Measurements from ENCODE around the gene FAM174C.

Gene FAM174C

GRCh38 chr19:1269065-1269477, 6.3 kb upstream of the FAM174C start, which contains the start of gene CIRBP:
Gene CIRBP, plus strand, starts transcription at chr19:1269332. Its CDS starts 1,602 bp downstream, at chr19:1270934.
- Histone ChIP-seq H3K27ac (peak within 1 kb of the TSS; percentile 90), H3K79me2 (peaks cover 33% of the 10 kb centered on the region), H3K27me3 (ENCODE audit: control insufficient read depth, insufficient read depth, low read length) (no peaks in the 10 kb centered on the region), H2AFZ (peak within 1 kb of the TSS; percentile 40), H3K4me1 (peaks cover 45% of the 10 kb centered on the region), H3K4me3 (ENCODE audit: low read depth, low read length) (peak within 1 kb of the TSS; percentile 96), H3K9ac (peak within 1 kb of the TSS; percentile 32), H3K4me2 (ENCODE audit: low read length) (peak within 1 kb of the TSS; percentile 99), H3K9me3 (ENCODE audit: control insufficient read depth, low read length) (no peaks in the 10 kb centered on the region), H3K36me3 (ENCODE audit: control insufficient read depth, insufficient read depth, low read length) (no peaks in the 10 kb centered on the region)
- TF ChIP-seq CTCF (IDR thresholded peaks at IDR 0.05) = no peak

GRCh38 chr19:1269478-1270212, 5.7 kb upstream of the FAM174C start:
- TF ChIP-seq CTCF (IDR thresholded peaks at IDR 0.05) = peak; percentile 16
- peak overlapping the region; percentile 96 for H3K4me3 ChIP-seq (ENCODE audit: low read depth, low read length)
- H3K4me2 ChIP-seq (ENCODE audit: low read length) = peak overlapping the region; percentile 99
- no peaks in the 10 kb centered on the region for H3K27me3 ChIP-seq (ENCODE audit: control insufficient read depth, insufficient read depth, low read length)
- H3K9me3 ChIP-seq (ENCODE audit: control insufficient read depth, low read length) = no peaks in the 10 kb centered on the region
- peaks cover 47% of the 10 kb centered on the region for H3K4me1 ChIP-seq
- H3K9ac ChIP-seq = peak overlapping the region; percentile 32
- no peak overlapping the region for H2AFZ ChIP-seq
- no peaks in the 10 kb centered on the region for H3K36me3 ChIP-seq (ENCODE audit: control insufficient read depth, insufficient read depth, low read length)
- H3K27ac ChIP-seq = peak overlapping the region; percentile 90
- peaks cover 34% of the 10 kb centered on the region for H3K79me2 ChIP-seq

- H3K9me3 ChIP-seq (ENCODE audit: control insufficient read depth, low read length) = no peaks in the 10 kb centered on the region
- TF ChIP-seq CTCF (IDR thresholded peaks at IDR 0.05) = no peak
- H2AFZ ChIP-seq = no peak overlapping the region
- peaks cover 47% of the 10 kb centered on the region for H3K4me1 ChIP-seq
- H3K4me2 ChIP-seq (ENCODE audit: low read length) = peak overlapping the region; percentile 99
- H3K4me3 ChIP-seq (ENCODE audit: low read depth, low read length) = peak overlapping the region; percentile 96
- peak overlapping the region; percentile 32 for H3K9ac ChIP-seq
- H3K79me2 ChIP-seq = peaks cover 34% of the 10 kb centered on the region
- H3K27me3 ChIP-seq (ENCODE audit: control insufficient read depth, insufficient read depth, low read length) = no peaks in the 10 kb centered on the region
- no peaks in the 10 kb centered on the region for H3K36me3 ChIP-seq (ENCODE audit: control insufficient read depth, insufficient read depth, low read length)
- peak overlapping the region; percentile 90 for H3K27ac ChIP-seq
Measured at GRCh38 chr19:1270213-1270853, 5.0 kb upstream of the FAM174C start.

- Histone ChIP-seq H3K27ac (peak overlapping the region; percentile 90), H3K36me3 (ENCODE audit: control insufficient read depth, insufficient read depth, low read length) (no peaks in the 10 kb centered on the region), H3K9me3 (ENCODE audit: control insufficient read depth, low read length) (no peaks in the 10 kb centered on the region), H3K4me3 (ENCODE audit: low read depth, low read length) (peak overlapping the region; percentile 96), H3K27me3 (ENCODE audit: control insufficient read depth, insufficient read depth, low read length) (no peaks in the 10 kb centered on the region), H3K79me2 (peaks cover 34% of the 10 kb centered on the region), H3K4me1 (peaks cover 46% of the 10 kb centered on the region), H3K9ac (no peak overlapping the region), H2AFZ (no peak overlapping the region), H3K4me2 (ENCODE audit: low read length) (peak overlapping the region; percentile 99)
- TF ChIP-seq CTCF (IDR thresholded peaks at IDR 0.05) = no peak
Measured at GRCh38 chr19:1270854-1271527, 4.3 kb upstream of the FAM174C start.
